HG03095 (cell line): ENCODE data around the gene CYP4F22.
"Not testable (repeated sequence)": the region's sequence is repeated elsewhere in the genome, so short reads cannot be mapped to it uniquely, and the experiment has no call there.

ENCODE experiments used
- ATAC-seq: cut with Tn5 transposase; IDR thresholded peaks from one replicate; pipeline ENCODE4 v1.9.1; 2021; ENCODE audit warnings: moderate library complexity; ENCODE audit not compliant: unreplicated experiment

CYP4F22 gene

DNA sequence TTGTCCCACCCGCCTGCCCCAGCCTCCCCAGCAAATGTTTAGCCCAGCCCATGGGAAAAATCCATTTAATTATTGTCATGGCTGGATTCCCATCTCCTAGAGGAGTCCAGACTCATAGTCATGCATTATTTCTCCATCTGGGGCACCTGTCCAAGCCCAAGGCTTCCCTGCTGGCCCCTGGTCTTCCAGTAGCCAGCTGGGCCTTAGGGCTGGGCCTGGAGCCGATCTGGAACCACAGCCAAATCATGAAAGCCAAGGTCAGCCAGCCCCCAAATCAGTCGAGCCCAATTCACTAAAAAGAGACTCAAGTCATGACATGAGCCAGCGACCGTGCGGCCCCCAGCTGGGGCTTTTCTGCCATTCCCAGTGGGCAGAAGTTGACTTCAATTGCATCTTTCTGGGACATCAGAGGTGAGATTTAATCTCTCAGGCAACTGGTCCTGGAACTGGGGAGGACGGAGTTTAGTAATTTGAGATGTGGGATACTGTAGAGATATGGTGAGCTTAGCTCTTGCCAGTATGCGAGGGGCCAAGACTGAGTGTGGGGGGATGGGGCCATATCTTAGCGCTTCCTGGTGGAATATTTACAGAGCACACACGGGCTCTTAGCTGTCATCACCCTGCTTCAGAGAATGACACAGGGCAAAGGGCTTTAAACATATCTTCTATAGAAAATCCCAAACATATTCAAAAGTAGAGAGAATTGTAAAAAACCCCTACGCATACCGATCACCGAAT is 19.7 kb upstream of the CYP4F22 start:
- ATAC-seq, result no peak

DNA sequence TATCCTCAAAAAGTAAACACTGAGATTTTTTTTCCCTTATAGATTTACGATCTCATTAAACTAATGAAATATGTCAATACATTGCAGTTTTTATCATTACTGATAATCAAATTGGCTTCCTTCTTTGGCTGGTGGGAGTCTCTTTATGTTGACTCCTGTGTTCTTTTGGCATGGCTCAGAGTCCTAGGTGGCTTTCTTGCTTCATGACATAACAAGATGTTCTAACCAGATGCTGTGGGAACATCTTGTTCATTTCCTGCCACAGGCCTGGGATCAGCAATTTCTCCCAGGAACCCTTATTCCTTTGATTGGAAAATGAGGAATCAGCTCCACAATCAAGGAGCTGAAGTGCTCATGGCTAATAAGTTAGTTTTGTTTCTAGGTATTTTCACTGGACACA is 13.2 kb upstream of the CYP4F22 start:
- ATAC-seq, result no peak

DNA sequence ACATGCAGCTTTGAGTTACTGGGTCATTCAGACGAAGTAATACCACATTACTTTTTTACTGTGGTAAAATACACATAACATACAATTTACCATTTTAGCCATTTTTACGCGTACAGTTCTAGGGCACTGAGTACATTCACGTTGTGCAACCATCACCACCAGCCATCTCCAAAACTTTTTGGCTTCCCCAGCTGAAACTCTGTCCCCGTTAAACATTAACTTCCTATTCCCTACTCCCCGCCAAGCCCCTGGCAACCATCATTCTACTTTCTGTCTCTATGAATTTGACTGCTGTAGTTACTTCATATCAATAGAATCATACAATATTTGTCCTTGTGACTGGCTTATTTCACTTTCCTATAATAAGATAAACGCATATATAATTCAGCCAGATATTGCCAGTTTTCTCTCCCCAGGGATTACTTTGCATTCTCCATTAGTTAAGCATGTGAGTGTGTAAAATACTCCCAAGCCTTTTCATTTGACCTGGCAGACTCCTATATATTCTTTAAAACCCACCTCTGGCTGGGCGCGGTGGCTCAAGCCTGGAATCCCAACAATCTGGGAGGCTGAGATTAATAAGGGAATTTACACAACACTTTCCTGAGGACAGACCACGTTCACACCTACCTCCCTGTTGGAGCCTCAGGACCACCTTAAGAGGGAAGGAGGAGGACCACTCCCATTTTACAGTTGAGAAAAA is 10.0 kb upstream of the CYP4F22 start:
- ATAC-seq, result no peak

DNA sequence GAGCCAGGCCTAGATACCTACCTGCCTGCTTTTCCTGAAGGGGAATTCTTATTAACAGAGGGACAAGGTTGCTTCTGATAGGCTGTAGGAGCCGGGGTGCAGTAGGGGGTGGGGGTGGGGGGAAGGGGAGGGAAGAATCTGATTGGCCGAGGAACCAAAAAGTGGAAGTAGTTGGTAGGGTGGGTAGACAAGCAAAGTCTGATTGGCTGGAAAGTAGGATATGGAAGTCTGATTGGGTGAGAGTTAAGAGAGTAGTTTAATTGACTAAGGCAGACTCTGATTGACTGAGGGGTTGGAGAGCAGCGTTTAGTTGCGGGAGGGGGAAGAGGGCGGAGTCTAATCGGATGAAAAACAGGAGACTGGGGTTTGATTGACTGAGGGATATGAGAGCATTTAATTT is 9.4 kb upstream of the CYP4F22 start:
- ATAC-seq, result no peak

DNA sequence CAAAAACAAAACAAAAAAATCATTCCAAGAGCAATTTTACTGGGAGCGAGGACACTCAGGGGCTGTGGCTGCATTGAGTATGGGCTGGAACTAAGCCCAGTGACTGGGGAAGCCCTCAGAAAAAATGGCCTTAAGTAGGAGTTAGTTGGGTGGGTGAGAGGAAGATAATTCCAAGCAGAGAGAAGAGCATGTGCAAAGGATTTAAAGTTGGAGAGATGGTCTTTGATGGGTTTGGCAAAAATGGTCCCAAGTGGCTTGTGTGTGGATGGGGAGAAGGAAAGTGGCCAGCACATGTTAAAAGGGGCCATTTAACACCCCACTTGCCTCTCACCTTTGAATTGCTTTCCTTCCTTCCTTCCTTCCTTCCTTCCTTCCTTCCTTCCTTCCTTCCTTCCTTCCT is 6.7 kb upstream of the CYP4F22 start:
- ATAC-seq, result no peak

DNA sequence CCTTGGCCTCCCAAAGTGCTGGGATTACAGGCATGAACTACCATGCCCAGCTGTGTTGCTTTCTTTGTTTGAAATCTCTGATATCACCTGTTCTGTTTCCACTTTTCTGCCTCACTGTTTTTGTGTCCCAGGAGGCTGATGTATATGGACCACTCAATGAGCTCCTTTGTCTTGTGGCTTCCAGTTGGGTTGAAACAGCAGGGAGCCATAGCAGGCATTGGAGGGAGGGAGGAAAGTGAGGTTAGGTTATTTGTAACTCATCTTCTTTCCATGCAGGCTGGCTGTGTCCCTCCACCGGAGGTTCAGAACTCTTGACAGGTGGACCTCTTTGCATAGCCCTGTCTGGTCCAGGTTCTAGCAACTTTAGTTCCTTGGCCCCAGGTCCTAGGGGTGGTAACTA is 6.1 kb upstream of the CYP4F22 start:
- no peak for ATAC-seq

DNA sequence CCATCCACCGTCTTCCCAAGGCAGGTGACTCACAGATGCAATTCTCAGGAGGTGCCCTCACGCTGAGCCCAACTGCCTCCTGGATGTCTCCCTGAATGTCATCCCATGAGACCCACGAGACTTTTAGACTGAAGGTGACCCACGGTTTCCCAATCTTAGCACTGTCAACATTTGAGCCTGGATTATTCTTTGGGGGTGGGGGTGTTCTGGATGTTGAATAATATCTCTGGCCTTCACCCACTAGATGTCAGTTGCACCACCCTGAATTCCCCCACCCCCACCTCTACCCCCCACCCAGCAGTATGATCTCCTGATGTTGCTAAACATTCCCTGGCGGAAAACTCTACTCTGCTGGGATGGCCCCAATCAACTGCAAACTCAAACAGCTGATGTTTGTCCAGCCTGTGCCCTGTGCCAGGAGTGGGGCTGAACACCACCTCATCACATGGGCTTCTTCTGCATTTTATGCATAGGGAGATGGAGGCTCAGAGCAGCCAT is 2.2 kb upstream of the CYP4F22 start:
- no peak for ATAC-seq

DNA sequence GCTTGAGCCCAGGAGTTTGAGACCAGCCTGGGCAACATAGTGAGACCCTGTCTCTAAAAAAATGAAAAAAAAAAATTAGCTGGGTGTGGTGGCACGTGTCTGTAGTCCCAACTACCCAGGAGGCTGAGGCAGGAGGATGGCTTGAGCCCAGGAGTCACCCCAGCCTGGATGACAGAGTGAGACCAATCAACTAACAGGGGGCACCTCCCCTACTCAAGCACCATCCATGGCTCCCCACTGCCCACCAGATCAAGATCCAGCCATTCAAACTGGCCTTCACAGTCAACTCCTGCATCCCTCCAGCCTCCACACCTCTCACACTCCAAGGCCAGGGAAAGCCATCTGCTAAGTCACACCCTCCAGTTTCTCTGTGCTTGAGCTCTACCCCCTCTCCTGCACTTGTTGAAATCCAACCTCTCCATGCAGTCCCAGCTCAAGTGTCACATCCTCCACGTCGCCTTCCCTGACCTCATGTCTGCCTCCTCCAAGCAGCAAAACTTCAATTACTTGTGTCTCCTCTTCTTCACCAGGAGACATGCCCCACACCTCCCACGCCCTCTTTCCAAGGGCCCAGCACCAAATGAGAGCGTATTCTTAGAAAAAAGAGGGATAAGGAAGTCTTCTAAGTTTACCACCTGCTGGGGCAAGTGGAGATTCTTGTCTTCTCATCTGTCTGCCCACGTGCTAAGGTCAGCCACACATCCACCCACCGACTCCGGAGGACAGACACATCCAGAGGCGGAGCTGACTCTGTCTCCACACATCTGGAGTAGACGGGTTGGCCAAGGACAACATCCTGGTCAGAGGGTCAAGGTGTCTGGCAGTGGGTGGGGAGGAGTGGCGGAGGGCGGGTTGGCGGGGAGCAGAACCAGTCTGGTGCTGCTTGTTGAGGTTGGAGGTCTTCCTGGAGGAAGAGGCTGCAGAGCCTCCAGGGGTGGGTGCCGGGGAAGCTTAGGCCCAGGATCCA is 974 bp upstream of the CYP4F22 start:
- no peak for ATAC-seq

DNA sequence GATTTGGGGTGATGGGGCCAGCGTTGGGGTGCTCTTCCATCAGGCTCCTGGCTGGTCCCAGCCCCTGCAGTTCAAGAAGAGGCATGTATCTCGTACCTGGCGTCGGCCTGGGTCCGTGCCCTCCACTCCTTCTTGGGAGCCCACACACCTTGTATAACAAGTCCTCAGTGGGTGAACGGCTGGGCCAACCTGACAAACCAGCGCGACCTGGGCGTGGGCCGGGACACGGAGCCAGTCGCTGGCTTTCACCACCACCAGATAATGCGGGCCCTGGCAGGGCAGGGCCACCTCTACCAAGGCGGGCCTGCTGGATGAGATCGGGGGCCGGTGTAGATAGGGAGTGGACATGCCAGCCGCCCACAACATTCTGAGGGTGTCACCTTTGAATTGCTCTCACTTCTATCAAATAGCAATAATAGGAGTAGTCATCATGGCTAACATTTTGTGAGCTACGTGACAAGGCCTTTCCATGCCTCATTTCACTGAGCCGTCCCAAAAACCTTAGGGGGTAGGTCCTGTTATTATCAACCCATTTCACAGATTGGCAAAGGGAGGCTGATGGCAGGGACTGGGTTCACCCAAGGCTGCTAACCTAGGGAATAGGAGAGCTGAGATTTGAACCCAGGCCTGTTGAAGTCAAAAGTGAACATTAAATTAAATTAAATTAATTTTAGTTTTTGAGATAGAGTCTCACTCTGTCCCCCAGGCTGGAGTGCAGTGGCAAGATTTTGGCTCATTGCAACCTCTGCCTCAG is 3.5 kb downstream of the CYP4F22 start:
- no peak for ATAC-seq

DNA sequence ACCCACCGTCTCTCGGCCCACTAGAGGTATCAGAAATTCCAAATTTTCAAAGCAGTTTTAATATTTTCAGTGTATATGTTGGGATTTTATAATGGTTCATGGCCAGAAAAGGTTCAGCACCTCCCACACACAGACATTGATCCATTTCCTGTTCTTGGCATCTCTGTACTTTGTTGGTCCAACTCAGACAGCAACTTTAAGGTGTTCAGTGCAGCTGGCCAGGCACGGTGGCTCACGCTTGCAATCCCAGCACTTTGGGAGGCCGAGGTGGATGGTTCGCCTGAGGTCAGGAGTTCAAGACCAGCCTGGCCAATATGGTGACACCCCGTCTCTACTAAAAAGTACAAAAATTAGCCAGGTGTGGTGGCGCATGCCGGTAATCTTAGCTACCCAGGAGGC is 6.9 kb downstream of the CYP4F22 start:
- ATAC-seq, result not testable (repeated sequence)

DNA sequence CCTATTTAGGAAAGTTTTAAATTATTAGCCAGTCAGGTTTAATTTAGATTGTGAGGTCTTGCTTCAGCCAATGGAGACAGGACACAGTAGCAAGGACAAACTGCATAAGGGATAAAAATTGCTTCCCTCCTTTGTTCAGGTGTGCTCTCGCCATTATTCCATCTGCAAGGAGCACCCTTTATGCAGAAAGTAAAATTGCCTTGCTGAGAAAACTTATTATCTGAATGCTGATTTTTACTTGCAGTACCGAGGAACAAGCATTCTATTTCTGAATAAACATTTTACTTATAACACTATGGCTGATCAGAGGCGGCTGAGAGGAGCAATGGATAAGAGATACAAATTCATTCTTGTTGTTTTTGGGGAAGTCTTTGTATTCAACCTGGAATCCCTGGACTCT is 8.0 kb downstream of the CYP4F22 start:
- no peak for ATAC-seq

DNA sequence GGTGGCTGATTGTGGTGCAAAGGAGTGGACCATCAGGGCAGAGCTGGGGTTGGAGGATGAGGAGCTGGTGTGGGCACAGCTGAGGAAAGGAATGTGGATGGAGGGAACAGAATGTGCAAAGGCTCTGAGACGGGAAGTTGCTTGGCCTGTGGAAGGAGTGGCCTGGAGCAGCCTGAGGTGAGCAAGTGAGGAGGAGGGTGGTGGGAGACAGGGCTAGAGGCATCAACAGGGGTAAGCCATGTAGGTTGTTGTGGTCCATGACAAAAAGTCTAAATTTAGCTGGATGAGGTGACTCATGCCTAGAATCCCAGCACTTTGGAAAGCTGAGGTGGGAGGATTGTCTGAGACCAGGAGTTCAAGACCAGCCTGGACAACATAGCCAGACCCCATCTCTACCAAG is 9.5 kb downstream of the CYP4F22 start:
- no peak for ATAC-seq

DNA sequence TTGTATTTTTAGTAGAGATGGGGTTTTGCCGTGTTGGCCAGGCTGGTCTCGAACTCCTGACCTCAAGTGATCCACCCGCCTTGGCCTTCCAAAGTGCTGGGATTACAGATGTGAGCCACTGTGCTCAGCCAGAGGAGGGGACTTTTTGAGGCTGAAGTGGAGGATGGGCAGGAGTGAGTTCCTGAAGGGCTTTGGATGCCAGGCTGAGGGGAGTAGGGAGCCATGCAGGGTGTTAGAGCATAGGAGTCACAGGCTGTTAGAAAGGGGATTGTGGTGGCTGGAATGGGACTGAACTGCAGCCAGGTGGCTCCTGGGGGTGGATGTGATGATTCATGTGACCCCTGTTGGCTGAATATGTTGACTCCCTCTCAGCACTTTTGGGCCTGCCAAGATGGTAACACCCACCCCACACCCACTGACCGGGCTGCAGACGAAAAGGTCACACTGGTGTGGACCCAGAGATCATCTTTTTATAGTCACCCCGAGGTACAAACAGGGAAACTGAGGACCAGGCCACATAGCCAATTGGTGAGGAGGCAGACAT is 11.2 kb downstream of the CYP4F22 start:
- ATAC-seq, result no peak

DNA sequence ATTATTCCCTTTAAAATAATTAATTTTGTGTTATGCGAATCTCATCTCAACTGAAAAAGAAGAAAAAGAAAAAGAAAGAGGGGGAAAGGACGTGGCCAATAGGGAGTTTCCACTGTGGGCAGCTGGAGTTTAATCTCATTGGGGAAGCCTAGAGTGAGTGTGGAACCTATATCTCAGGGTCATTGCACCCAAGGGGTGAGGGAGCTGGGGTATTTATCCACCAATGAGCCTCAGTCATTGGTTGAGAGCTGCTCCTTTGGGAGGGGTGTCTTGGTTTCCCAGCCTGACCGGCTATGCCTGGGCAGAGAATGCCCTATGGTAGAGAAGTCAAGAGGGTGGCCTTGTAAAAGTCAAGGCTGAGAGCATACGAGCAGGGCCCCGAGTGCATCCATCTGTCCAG is 16.5 kb downstream of the CYP4F22 start:
- ATAC-seq, result no peak

DNA sequence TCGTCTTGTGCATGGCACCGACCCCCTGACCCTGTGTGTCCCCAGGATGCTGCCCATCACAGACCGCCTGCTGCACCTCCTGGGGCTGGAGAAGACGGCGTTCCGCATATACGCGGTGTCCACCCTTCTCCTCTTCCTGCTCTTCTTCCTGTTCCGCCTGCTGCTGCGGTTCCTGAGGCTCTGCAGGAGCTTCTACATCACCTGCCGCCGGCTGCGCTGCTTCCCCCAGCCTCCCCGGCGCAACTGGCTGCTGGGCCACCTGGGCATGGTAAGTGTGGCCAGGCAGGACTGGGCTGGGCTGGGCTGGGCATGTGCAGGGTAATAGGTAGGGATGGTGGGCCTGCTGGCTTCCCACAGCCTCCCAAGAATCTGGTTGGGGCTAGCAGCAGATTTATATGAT is 17.0 kb downstream of the CYP4F22 start:
- ATAC-seq, result no peak

DNA sequence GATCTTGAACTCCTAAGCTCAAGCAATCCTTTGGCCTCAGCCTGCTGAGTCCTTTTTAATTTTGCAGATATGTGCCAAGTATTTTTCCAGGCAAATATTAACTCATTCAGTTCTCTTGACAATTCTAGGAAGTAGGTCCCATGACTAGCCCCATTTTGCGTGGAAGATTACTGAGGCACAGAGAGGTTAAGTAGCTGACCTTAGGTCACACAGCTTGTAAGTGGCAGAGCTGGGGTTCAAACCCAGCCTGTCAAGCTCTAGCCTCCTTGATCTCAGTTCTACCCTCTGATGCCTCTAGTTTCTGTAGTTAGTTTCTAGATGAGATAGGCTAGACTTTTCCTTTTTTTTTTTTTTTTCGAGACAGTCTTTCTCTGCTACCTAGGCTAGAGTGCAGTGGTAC is 18.1 kb downstream of the CYP4F22 start:
- no peak for ATAC-seq

DNA sequence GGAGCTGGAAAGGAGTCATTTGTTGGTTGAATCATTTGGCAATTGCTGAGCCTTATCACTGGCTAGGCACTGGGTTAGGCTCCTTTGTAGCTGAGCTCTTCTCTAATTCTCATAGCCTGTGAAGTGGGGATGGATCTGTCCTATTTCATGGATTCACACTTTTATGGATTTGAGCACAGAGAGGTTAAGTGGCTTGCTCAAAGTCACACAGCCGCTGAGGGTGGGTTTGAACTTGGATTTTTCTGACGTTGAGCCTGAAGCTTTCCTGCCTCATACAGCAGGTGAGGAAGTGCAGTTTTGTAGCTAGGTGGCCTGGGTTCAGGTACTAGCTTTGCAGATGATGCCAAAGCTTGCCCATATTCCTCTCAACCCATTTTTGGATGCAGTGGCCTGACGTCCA is 19.4 kb downstream of the CYP4F22 start:
- no peak for ATAC-seq

DNA sequence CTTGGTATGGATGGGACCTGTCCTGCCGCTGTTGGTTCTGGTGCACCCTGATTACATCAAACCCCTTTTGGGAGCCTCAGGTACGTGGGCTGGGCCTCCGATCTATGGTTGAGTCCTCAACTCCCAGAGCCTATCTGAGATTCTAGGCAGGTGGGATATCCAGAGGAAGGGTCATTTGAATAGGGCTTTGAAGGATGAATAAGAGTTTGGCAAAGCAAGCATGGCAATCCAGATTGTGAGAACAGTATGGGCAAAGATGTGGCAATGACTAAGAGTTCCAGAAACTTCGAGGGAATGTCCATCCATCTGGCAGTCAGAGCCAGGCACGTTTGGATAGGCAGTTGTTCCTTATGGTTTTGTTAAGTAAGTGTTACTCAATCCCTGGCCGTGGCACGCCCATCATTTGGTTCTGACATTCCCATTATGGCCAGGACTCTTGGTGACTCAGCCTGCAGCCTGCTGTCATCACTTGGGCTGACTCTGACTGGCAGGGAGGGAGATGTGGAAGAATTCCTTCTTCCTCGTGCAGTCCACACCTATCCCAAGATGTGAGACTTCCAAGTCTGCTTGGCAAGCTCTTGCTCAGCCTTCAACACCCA is 21.5 kb downstream of the CYP4F22 start:
- no peak for ATAC-seq

DNA sequence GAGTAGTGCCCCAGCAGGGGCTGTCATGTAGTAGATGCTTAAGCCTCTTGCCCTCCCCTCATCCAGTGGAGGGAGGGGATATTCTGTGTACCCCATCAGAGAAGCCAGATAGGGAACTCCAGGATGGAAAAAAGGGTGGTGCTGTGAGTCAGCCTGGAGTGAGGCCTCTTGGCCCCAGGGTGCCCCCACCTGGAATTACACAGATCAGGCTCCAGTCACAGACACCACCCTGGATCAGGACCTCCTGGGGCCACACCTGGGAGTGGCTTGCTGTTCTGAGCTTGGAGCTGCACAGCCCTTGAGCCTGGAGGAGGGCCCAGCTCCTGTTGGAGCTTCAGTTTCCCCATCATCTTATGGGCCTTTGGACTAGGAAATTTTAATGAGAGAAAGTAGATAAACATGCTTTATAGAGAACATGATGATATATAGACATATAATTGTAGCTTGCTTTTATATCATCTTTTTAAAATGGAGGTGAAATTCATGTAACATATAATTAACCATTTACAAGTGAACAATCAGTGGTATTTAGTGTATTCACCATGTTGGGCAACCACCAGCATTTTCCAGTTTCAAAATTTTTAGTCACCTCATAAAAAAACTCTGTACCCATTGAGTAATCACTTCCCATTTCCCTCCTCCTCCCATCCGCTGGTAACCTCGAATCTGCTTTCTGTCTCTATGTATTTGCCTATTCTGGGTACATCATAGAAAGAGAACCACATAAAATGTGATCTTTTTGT is 24.6 kb downstream of the CYP4F22 start:
- ATAC-seq, result no peak

DNA sequence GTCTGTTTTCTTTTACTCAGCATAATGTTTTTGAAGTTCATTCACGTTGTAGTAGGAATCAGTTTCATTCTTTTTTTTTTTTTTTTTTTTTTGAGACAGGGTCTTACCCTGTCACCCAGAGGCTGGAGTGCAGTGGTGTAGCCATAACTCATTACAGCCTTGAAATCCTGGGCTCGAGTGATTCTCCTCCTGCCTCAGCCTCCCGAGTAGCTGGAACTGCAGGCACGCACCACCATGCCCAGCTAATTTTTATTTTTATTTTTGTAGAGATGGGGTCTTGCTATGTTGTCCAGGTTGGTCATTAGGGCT is 25.2 kb downstream of the CYP4F22 start:
- not testable (repeated sequence) for ATAC-seq
